ENCODE results near the gene CHERP. TPM values are rescaled to one million over a fixed set of nuclear protein-coding genes. Genes with fewer than 3 reads are reported as not detected.
A peak's percentile ranks its signal among the peaks of the same experiment; 100 is the strongest.

Gene CHERP, protein sequence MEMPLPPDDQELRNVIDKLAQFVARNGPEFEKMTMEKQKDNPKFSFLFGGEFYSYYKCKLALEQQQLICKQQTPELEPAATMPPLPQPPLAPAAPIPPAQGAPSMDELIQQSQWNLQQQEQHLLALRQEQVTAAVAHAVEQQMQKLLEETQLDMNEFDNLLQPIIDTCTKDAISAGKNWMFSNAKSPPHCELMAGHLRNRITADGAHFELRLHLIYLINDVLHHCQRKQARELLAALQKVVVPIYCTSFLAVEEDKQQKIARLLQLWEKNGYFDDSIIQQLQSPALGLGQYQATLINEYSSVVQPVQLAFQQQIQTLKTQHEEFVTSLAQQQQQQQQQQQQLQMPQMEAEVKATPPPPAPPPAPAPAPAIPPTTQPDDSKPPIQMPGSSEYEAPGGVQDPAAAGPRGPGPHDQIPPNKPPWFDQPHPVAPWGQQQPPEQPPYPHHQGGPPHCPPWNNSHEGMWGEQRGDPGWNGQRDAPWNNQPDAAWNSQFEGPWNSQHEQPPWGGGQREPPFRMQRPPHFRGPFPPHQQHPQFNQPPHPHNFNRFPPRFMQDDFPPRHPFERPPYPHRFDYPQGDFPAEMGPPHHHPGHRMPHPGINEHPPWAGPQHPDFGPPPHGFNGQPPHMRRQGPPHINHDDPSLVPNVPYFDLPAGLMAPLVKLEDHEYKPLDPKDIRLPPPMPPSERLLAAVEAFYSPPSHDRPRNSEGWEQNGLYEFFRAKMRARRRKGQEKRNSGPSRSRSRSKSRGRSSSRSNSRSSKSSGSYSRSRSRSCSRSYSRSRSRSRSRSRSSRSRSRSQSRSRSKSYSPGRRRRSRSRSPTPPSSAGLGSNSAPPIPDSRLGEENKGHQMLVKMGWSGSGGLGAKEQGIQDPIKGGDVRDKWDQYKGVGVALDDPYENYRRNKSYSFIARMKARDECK
- polyA plus RNA-seq (2012; ENCODE audit: insufficient read depth, insufficient read length, low read depth): 178 TPM

DNA sequence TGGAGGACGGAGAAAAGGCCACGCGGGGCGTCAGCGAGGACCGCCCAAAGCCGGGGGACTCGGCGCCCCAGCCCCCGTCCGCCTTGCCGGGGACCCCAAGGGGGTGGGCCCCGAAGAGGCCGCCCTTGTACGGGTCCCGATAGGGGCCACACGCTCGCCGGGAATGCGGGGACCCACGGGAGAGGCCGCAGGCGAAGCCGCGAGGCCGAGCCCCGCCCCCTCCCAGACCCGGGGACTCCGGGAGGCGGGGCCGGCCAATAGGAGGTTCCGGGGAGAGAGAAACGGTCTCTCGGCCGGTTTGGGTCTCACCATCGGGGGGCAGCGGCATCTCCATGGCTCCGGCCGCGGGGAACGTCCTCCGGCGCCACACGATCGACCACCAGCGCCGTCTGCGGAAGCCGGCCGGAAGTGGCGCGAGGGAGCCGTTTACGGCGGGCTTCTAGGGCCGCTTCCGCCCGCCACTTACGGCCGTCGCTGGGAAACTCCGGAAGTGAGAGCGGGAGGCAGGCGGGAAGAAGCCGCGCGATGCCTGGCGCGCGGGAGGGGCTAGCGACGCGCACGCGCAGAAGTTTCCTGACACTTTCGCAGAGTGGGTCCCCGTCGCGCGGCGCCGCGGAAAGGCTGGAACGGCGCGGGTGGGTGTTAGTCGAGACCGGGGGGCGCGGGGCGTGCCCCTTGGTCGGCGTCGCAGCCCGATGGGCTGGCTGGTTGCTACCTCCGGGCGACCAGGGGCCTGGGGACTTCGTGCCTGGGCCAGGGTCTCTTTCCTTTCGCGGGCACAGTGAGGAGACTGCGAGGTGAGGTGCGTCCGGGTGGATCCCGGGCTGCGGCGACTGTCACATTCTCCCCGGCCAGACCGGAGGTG, at the start of gene CHERP:
Gene CHERP, minus strand, starts transcription at position 393 of the 865 bp plus-strand sequence. Its CDS starts 59 bp downstream, at position 334.
- no peak for TF ChIP-seq CTCF (IDR thresholded peaks at IDR 0.05; ENCODE audit: low read depth, low read length)
- Histone ChIP-seq H3K36me3 (peaks cover 40% of the 10 kb centered on the region), H3K4me1 (peaks cover 2% of the 10 kb centered on the region; the same call in 1 of the 2 replicates), H3K4me3 (ENCODE audit: low read depth, low read length) (peak within 1 kb of the TSS; percentile 96), H3K9me3 (no peaks in the 10 kb centered on the region), H3K27me3 (no peaks in the 10 kb centered on the region)
- peak; percentile 95 for DNase-seq

DNA sequence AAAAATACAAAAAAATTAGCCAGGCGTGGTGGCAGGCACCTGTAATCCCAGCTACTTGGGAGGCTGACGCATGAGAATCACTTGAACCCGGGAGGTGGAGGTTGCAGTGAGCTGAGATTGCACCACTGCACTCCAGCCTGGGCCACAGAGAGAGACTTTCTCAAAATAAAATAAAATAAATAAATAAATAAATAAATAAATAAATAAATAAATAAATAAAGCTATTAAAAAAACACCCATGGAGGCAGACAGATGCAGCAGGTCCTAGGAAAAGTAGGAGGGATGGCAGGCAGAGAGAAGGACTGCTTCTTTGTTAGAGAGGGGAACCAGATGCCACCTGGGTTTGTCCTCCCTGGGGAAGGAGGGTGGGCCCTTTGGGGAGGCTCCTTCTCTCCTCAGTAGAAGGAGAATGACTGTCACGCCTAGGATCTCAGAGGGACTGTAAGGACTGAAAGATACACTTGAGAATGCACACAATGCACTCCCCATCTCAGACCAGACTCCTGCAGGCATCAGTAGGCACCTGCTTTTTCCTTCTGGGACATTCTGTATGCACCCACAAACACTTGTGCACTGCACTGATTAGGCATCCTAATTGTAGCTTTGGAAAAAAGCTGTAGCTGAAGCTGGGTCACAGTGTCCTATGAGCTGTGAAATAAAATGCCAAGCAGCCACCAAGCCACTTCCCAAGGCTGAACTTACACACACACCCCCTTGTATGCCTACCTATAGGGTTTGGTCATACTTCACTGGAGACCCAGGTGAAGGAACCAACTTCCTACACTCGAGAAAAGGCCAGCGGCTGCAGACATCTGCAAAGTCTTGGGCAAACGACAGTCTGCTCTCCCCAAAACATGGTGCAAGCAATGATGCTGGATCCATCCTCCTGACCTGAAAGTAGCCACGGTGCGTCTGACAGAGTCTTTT, 48.9 kb upstream of the CHERP start:
- TF ChIP-seq CTCF (IDR thresholded peaks at IDR 0.05; ENCODE audit: low read depth, low read length): no peak
- H3K27me3 ChIP-seq: no peaks in the 10 kb centered on the region
- no peak for DNase-seq
- H3K4me1 ChIP-seq: peaks cover 20% of the 10 kb centered on the region
- no peaks in the 10 kb centered on the region for H3K9me3 ChIP-seq
- H3K36me3 ChIP-seq: no peaks in the 10 kb centered on the region
- H3K4me3 ChIP-seq (ENCODE audit: low read depth, low read length): no peak overlapping the region

DNA sequence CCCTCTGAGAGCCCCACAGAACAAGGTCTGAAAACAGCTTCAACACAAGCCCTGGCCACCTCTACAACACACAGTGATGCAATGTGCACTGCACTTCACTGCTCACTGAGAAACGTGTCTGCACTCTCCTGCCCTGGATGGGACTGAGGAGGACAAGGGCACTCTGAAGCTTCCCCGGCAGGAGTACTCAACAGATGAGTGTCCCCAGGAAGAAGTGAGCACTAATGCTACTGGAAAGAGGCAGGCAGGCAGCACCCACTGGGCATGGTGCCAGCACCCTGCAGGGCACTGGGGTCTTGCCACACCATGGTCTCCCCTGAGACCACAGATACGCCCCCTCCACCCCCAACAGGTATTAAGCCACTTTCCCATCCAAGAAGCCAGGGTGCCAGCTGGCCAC, 47.7 kb upstream of the CHERP start:
- TF ChIP-seq CTCF (IDR thresholded peaks at IDR 0.05; ENCODE audit: low read depth, low read length): no peak
- Histone ChIP-seq H3K36me3 (no peaks in the 10 kb centered on the region), H3K4me3 (ENCODE audit: low read depth, low read length) (no peak overlapping the region), H3K27me3 (no peaks in the 10 kb centered on the region), H3K9me3 (no peaks in the 10 kb centered on the region), H3K4me1 (peaks cover 21% of the 10 kb centered on the region)
- no peak for DNase-seq

GRCh38 chr19:16588824-16589577, 46.8 kb upstream of the CHERP start:
- TF ChIP-seq CTCF (IDR thresholded peaks at IDR 0.05; ENCODE audit: low read depth, low read length): no peak
- peaks cover 27% of the 10 kb centered on the region for H3K4me1 ChIP-seq
- no peaks in the 10 kb centered on the region for H3K36me3 ChIP-seq
- peak overlapping the region; percentile 60 for H3K4me3 ChIP-seq (ENCODE audit: low read depth, low read length)
- no peaks in the 10 kb centered on the region for H3K27me3 ChIP-seq
- no peaks in the 10 kb centered on the region for H3K9me3 ChIP-seq
- DNase-seq: no peak
